Natural killer cell treated with Interleukin-12 subunit alpha and Interleukin-12 subunit beta and Interleukin-15 and Interleukin-18, amount 100 ng/mL, for 72 hours (primary cell): ENCODE measurements around the gene EIPR1. TPM values are rescaled to one million over a fixed set of nuclear protein-coding genes. Genes with fewer than 3 reads are reported as not detected.
"Not testable (repeated sequence)": the region's sequence is repeated elsewhere in the genome, so short reads cannot be mapped to it uniquely, and the experiment has no call there.

Source experiments
- ATAC-seq, 2 donors: fragments of 150-1000 bp; cut with Tn5 transposase in 1 of 2; sonication (Bioruptor Pico), chemical (Tn5 transposase) in 1 of 2; 2 replicates each; pipeline ENCODE4 v1.10.0; 2021
- DNase-seq: peaks from one replicate; pipeline ENCODE4 v3.0.0; 2022; ENCODE audit warnings: low spot score
- H3K27ac Mint-ChIP-seq, 2 donors: 1 replicate in 1 of 2; 2 replicates in 1 of 2; pipeline ENCODE4 v1.8.0; 2022; ENCODE audit warnings: mixed read lengths in 2 of 2, mild to moderate bottlenecking in 1 of 2, moderate library complexity in 1 of 2
- H3K27me3 Mint-ChIP-seq, 2 donors: 1 replicate in 1 of 2; 2 replicates in 1 of 2; pipeline ENCODE4 v1.8.0; 2022; ENCODE audit warnings: mixed read lengths in 2 of 2
- H3K36me3 Mint-ChIP-seq: one replicate; pipeline ENCODE4 v1.8.0; 2022; ENCODE audit warnings: mixed read lengths
- H3K4me1 Mint-ChIP-seq, 2 donors: 1 replicate in 1 of 2; 2 replicates in 1 of 2; pipeline ENCODE4 v1.8.0; 2022; ENCODE audit warnings: low read depth in 2 of 2, mixed read lengths in 2 of 2, mild to moderate bottlenecking in 1 of 2
- H3K4me3 Mint-ChIP-seq: one replicate; pipeline ENCODE4 v1.8.0; 2022; ENCODE audit warnings: mixed read lengths
- H3K9me3 Mint-ChIP-seq: 2 replicates; pipeline ENCODE4 v1.8.0; 2022; ENCODE audit warnings: mixed read lengths
- total RNA-seq, 2 donors: library from RNA; stranded (reverse); gene quantifications; one replicate each; pipeline ENCODE4 v1.2.3, GENCODE V29; 2022

EIPR1 gene
- total RNA-seq, 2 donors from 2014 or later, result 46.9 to 61.8 TPM

DNA sequence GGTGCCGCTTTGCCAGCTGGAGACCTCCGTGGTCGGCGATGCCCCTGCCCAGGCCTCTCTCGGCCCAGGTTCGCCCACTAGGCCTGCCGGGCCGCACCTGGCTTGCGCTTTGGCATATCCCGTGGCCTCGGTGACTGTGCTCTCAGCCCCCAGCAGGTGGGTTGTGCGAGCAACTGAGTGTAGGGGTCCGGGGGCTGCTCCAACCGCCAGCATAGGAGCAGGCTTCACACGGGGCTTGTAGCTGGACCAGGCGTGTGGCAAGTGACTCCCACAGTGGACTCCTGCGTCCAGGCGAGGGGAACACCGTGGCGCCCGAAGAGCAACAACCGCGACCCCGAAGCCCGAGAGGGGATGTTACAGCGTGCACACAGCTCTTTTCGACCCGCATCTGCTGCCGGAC is 11.6 kb upstream of the EIPR1 start:
- no peak for DNase-seq
- peaks cover 11% of the 10 kb centered on the region for H3K36me3 Mint-ChIP-seq
- H3K9me3 Mint-ChIP-seq, result no peaks in the 10 kb centered on the region
- no peaks in the 10 kb centered on the region for H3K27me3 Mint-ChIP-seq
- ATAC-seq, result no peak
- H3K4me1 Mint-ChIP-seq, result peaks cover 15 to 19% of the 10 kb centered on the region in 2 donors
- H3K4me3 Mint-ChIP-seq, result no peak overlapping the region
- no peak overlapping the region for H3K27ac Mint-ChIP-seq

DNA sequence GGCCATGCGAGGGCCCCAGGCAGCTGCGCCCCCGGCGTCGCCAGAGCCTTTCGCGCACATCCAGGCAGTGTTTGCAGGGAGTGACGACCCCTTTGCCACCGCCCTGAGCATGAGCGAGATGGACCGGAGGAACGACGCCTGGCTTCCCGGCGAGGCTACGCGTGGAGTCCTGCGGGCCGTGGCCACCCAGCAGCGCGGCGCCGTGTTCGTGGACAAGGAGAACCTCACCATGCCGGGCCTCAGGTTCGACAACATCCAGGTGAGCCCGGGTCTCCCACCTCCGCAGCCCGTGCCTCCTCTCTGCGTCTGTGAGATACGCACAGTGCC is 10.8 kb upstream of the EIPR1 start:
- no peak overlapping the region for H3K27ac Mint-ChIP-seq
- H3K9me3 Mint-ChIP-seq, result no peaks in the 10 kb centered on the region
- ATAC-seq (no peak), DNase-seq (no peak)
- H3K4me1 Mint-ChIP-seq, result peaks cover 15 to 19% of the 10 kb centered on the region in 2 donors
- peaks cover 11% of the 10 kb centered on the region for H3K36me3 Mint-ChIP-seq
- no peak overlapping the region for H3K4me3 Mint-ChIP-seq
- H3K27me3 Mint-ChIP-seq, result no peaks in the 10 kb centered on the region

DNA sequence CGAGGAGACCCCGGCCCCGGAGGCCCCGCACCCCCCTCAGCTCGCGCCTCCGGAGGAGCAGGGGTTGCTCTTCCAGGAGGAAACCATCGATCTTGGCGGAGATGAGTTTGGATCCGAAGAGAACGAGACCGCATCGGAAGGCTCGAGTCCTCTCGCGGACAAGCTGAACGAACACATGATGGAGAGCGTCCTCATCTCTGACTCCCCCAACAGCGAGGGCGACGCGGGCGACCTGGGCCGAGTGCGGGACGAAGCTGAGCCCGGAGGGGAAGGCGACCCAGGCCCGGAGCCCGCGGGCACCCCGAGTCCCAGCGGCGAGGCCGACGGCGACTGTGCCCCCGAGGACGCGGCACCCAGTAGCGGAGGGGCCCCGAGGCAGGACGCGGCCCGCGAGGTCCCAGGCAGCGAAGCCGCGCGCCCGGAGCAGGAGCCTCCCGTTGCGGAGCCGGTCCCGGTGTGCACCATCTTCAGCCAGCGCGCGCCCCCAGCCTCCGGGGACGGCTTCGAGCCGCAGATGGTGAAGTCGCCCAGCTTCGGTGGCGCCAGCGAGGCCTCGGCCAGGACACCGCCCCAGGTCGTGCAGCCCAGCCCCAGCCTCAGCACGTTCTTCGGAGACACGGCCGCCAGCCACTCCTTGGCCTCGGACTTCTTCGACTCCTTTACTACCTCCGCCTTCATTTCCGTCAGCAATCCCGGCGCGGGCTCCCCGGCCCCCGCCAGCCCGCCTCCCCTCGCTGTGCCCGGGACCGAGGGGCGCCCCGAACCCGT is 10.2 kb upstream of the EIPR1 start:
- no peaks in the 10 kb centered on the region for H3K27me3 Mint-ChIP-seq
- no peak for DNase-seq
- peaks cover 15 to 16% of the 10 kb centered on the region in 2 donors for H3K4me1 Mint-ChIP-seq
- no peak overlapping the region for H3K4me3 Mint-ChIP-seq
- no peaks in the 10 kb centered on the region for H3K9me3 Mint-ChIP-seq
- no peak for ATAC-seq
- no peak overlapping the region for H3K27ac Mint-ChIP-seq
- peaks cover 11% of the 10 kb centered on the region for H3K36me3 Mint-ChIP-seq

DNA sequence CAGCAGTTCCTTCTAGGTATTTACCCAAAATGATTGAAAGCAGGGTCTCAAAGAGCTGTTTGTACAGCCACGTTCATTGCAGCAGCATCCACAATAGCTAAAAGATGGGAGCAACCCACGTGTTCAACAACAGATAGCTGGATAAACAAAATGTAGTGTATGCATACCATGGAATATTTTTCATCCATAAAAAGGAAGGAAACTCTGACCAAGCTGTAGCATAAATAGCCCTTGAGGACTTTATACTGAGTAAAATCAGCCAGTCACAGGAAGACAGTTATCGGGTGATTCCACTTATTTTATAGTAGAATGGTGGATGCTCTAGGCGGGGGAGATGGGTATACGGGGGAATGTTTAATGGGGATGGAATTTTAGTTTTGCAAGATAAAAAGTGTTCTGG is 9.4 kb upstream of the EIPR1 start:
- ATAC-seq (no peak), DNase-seq (no peak)
- Mint-ChIP-seq H3K9me3 (no peaks in the 10 kb centered on the region), H3K27me3 (no peaks in the 10 kb centered on the region), H3K4me1 (peaks cover 12 to 15% of the 10 kb centered on the region in 2 donors), H3K36me3 (peaks cover 11% of the 10 kb centered on the region), H3K27ac (no peak overlapping the region), H3K4me3 (no peak overlapping the region)

DNA sequence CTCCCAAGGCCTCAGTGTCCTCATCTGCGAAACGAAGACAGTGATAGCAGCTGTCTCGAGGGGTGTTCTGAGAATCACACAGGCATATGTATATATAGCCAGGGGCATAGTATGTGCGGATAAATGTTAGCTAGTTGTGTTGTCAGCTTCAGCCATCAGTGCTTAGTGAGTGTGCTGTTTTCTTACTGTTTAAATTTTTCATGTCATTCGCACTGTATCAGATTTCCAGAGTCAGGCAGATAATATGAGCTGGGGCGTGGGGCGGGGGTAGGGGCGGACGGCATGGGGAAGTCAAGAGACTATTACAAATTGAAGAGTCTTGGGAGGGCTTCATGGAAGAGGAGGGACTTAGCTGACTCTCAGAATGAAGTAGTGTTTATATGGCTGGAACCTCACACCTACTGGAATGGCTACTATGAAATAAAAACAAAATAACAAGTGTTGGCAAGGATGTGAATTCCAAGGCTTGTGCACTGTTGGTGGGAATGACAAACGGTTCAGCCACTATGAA is 8.9 kb upstream of the EIPR1 start:
- H3K9me3 Mint-ChIP-seq, result no peaks in the 10 kb centered on the region
- ATAC-seq (no peak), DNase-seq (no peak)
- H3K36me3 Mint-ChIP-seq, result peaks cover 11% of the 10 kb centered on the region
- H3K4me1 Mint-ChIP-seq, result peaks cover 11 to 19% of the 10 kb centered on the region in 2 donors
- no peak overlapping the region for H3K27ac Mint-ChIP-seq
- no peaks in the 10 kb centered on the region for H3K27me3 Mint-ChIP-seq
- H3K4me3 Mint-ChIP-seq, result no peak overlapping the region

DNA sequence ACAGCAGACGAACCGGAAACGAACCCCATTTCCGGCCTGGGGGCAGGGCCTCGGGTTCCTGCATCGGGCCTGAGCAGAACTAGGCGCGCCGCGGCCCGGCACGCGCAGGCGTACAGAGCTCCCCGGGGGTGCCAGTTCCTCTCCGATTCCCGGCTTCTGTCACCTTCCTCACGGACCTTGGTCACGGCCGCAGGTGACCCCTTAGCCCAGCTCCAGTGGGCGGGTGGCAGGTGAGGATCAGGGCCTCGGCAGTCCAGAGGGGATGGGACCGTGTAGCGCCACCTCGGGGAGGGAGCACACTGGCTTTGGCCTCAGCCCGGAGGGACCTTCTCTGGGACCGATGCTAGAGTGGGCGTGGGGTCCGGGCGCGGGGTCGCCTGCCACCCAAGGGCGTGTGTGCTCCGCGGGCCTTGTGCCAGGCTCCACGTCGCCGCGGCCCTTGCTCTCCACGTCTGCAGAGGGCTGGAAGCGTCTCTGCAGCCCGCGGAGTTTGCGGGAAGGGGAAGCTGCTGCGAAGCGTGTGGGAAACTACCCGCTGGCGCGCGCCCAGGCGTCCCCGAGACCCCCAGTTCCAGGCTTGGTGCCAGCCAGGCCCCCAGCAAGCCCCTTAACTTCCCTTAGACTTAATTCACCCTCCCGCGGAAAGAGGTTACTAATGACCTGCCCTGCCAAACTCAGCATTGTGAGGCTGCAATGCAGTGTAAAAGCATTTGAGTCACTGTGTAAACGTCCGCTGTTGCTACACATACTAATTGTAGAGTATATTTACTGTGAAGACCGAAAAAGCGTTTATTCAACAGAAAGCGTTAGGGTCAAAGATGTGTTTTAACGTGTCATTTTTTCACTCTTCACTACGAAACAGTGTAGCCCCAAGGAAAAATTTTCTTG is 2.3 kb upstream of the EIPR1 start, which contains the start of gene TRAPPC12:
Gene TRAPPC12 (plus strand): TSS at position 48 of the 888 bp plus-strand sequence. CDS start 7,930 bp downstream, outside the sequence.
- peaks cover 28 to 32% of the 10 kb centered on the region in 2 donors for H3K4me1 Mint-ChIP-seq
- H3K9me3 Mint-ChIP-seq, result no peaks in the 10 kb centered on the region
- H3K27ac Mint-ChIP-seq, result peak within 1 kb of the TSS; percentile 97 to 98
- peak within 1 kb of the TSS; percentile 89 for H3K4me3 Mint-ChIP-seq
- no peaks in the 10 kb centered on the region for H3K36me3 Mint-ChIP-seq
- ATAC-seq, result peak; percentile 88 to 89
- no peaks in the 10 kb centered on the region for H3K27me3 Mint-ChIP-seq
- DNase-seq, result peak; percentile 94

DNA sequence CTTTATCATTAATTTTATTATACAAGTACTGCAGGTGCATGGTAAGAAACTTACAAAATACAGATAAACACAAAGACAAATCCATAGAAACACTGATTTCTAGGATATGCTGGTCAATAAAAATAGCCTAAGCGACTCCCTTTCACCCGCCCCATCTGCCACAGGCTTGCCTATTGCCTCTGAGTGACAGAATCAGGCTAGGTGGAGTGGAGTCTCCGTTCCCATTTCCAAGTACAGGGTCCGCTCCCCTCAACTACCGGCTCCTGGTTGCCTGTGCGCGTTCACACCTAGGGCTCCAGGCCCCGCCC is 1.7 kb upstream of the EIPR1 start:
- Mint-ChIP-seq H3K27ac (peak overlapping the region; percentile 97 to 98), H3K4me3 (peak overlapping the region; percentile 89), H3K9me3 (no peaks in the 10 kb centered on the region), H3K36me3 (no peaks in the 10 kb centered on the region), H3K4me1 (peaks cover 28 to 32% of the 10 kb centered on the region in 2 donors), H3K27me3 (no peaks in the 10 kb centered on the region)
- ATAC-seq (no peak), DNase-seq (no peak)

DNA sequence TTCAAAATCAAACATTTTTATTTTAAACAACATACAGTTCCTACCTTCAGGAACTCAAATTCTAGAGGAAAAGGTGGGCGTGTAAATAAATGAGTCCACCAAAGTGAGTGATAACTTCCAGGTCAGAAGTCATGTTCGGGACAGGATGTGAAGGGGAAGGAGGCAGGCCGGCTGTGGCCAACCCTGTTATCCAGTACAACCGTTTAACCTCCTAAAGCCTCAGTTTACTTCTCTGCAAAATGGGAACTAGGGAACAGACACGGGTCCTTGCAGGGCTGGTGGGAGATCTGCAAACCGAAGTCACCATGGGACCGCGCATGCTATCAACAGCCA is 373 bp downstream of the EIPR1 start:
- peak; percentile 45 to 62 for ATAC-seq
- H3K36me3 Mint-ChIP-seq, result no peaks in the 10 kb centered on the region
- H3K4me3 Mint-ChIP-seq, result peak overlapping the region; percentile 89
- H3K9me3 Mint-ChIP-seq, result no peaks in the 10 kb centered on the region
- H3K27me3 Mint-ChIP-seq, result no peaks in the 10 kb centered on the region
- peaks cover 28 to 32% of the 10 kb centered on the region in 2 donors for H3K4me1 Mint-ChIP-seq
- peak overlapping the region; percentile 97 to 98 for H3K27ac Mint-ChIP-seq
- DNase-seq, result no peak

DNA sequence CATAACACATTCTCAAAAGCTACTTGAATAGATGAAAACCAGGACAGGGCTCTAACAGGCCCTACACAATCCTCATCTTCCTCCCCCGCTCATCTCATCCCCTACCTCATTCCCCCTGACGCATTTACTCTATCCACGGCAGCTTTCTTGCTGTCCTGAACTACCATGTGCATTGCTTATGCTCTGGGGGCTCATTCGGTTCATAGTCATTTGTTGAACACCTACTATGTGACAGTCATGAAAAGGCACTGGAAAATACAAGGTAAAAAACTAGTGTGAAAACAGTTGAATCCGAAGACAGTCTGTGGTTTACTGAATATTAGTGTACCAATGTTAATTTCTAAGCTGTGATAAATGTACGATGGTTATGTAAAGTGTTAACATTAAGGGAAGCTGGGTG is 797 bp downstream of the EIPR1 start:
- ATAC-seq, result no peak
- peak overlapping the region; percentile 97 to 98 for H3K27ac Mint-ChIP-seq
- H3K9me3 Mint-ChIP-seq, result no peaks in the 10 kb centered on the region
- DNase-seq, result no peak
- peaks cover 28 to 31% of the 10 kb centered on the region in 2 donors for H3K4me1 Mint-ChIP-seq
- no peaks in the 10 kb centered on the region for H3K27me3 Mint-ChIP-seq
- H3K4me3 Mint-ChIP-seq, result peak overlapping the region; percentile 89
- no peaks in the 10 kb centered on the region for H3K36me3 Mint-ChIP-seq

DNA sequence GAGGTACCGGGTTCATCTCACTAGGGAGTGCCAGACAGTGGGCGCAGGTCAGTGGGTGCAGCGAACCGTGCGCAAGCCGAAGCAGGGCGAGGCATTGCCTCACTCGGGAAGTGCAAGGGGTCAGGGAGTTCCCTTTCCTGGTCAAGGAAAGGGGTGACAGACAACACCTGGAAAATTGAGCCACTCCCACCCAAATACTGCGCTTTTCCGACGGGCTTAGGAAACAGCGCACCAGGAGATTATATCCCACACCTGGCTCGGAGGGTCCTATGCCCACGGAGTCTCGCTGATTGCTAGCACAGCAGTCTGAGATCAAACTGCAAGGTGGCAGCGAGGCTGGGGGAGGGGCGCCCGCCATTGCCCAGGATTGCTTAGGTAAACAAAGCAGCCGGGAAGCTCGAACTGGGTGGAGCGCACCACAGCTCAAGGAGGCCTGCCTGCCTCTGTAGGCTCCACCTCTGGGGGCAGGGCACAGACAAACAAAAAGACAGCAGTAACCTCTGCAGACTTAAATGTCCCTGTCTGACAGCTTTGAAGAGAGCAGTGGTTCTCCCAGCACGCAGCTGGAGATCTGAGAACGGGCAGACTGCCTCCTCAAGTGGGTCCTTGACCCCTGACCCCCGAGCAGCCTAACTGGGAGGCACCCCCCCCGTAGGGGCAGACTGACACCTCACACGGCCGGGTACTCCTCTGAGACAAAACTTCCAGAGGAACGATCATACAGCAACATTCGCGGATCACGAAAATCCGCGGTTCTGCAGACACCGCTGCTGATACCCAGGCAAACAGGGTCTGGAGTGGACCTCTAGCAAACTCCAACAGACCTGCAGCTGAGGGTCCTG is 8.1 kb downstream of the EIPR1 start:
- H3K4me3 Mint-ChIP-seq, H3K9me3 Mint-ChIP-seq, H3K27ac Mint-ChIP-seq, H3K27me3 Mint-ChIP-seq, DNase-seq, H3K36me3 Mint-ChIP-seq, ATAC-seq: not testable (repeated sequence)
- peaks cover 6 to 12% of the 10 kb centered on the region in 2 donors for H3K4me1 Mint-ChIP-seq

DNA sequence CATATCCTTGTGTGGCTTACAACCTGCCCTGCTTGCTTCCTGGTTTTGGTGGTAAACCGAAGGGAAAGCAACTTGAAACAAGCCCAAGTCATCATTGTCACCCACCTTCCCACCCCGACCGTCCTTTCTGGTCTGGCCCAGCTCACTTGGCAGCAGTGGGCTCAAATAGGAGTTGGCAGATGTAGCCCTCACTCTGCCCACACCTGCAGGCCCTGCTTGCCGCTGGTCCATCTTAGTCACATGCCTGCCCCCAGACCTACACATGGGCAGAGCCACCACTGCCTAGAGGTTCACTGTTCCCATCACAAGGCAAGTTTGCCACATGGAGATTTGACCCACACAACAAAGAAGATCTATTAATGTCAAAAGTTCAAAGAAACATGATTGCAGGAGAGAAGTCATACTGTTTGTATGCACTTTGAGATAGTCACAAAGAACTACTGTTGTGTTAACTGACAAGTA is 9.3 kb downstream of the EIPR1 start:
- H3K4me1 Mint-ChIP-seq, result peaks cover 8 to 15% of the 10 kb centered on the region in 2 donors
- no peak overlapping the region for H3K4me3 Mint-ChIP-seq
- DNase-seq, result no peak
- no peak overlapping the region for H3K27ac Mint-ChIP-seq
- H3K36me3 Mint-ChIP-seq, result no peaks in the 10 kb centered on the region
- no peak for ATAC-seq
- no peaks in the 10 kb centered on the region for H3K27me3 Mint-ChIP-seq
- no peaks in the 10 kb centered on the region for H3K9me3 Mint-ChIP-seq

DNA sequence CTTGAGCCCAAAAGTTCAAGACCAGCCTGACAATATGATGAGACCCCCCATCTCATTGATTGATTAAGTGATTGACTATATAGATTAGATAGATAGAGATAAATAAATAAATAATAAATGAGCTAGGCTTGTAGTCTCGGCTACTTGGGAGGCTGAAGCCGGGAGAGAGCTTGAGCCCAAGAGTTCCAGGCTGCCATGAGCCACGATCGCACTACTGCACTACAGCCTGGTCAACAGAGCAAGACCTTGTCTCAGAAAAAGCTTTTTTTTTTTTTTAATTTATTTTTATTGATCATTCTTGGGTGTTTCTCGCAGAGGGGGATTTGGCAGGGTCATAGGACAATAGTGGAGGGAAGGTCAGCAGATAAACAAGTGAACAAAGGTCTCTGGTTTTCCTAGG is 12.4 kb downstream of the EIPR1 start:
- Mint-ChIP-seq H3K36me3 (no peaks in the 10 kb centered on the region), H3K9me3 (no peaks in the 10 kb centered on the region), H3K27ac (no peak overlapping the region), H3K4me1 (peaks cover 32 to 35% of the 10 kb centered on the region in 2 donors), H3K27me3 (no peaks in the 10 kb centered on the region), H3K4me3 (no peak overlapping the region)
- DNase-seq, result no peak
- no peak for ATAC-seq

DNA sequence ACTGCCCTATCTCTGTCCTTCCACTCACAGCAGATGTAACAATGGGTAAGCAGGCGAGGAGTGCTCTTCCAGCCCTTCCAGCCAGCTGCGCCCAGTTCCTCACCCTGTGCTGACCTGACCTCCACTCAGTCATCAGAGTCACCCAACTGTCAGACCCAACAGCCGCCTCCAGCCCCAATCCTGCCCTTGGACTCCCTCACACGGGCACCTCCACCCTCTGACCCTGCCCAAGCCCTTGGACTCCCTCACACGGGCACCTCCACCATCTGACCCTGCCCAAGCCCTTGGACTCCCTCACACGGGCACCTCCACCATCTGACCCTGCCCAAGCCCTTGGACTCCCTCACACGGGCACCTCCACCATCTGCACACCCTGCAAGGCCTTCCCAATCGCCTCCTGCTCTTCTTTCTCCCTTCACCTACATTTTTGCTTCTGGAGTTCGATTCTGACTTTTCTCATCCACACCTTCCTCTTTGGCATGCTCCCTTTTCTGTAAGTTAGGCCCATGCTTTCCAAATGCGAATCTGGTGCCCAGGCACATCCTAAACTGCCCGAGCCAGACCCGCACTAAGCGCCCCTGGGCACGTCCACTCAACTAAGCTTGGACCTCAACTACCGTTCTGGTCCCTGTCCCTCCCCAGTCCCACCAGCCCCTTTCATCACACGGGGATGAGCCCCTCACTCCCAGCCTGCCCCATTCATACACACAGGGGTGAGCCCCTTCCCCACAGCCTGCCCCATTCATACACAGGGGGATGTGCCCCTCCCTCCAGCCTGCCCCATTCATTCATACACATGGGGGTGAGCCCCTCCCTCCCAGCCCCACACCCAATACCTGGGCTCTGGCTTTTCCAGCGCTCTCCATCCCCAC is 15.9 kb downstream of the EIPR1 start:
- H3K9me3 Mint-ChIP-seq, result no peaks in the 10 kb centered on the region
- no peak overlapping the region for H3K4me3 Mint-ChIP-seq
- ATAC-seq (peak in 1 of 2 donors; percentile 33), DNase-seq (no peak)
- no peaks in the 10 kb centered on the region for H3K27me3 Mint-ChIP-seq
- H3K27ac Mint-ChIP-seq, result peak overlapping the region in 1 of 2 donors; percentile 33
- H3K36me3 Mint-ChIP-seq, result no peaks in the 10 kb centered on the region
- peaks cover 40 to 42% of the 10 kb centered on the region in 2 donors for H3K4me1 Mint-ChIP-seq
